HepG2 (cell line): ENCODE measurements around the gene ERBB4. TPM values are rescaled to one million over a fixed set of nuclear protein-coding genes. Genes with fewer than 3 reads are reported as not detected.

Experiments
- ATAC-seq: fragments of 200-7000 bp; cut with Tn5 transposase; 3 replicates; pipeline ENCODE4 v1.9.1; 2020; ENCODE audit warnings: mild to moderate bottlenecking, moderate library complexity
- BruUV-seq: library from RNA; stranded (reverse); fragments of 400-500 nt; replicated peaks from 2 replicates; lab custom pipeline; 2021; lab: Mats Ljungman, UMichigan
- CTCF ChIA-PET: fragments of 300-600 bp; formaldehyde crosslinking; extraction: SDS; loops from one replicate; lab custom pipeline; 2021; ENCODE audit warnings: low total read pairs, inconsistent platforms, low intra/inter-chr PET ratio; lab: Yijun Ruan, JAX
- POLR2A ChIA-PET: fragments of 350-600 bp; sonication (Branson Sonifier 250); formaldehyde crosslinking; loops from one replicate; lab custom pipeline; 2020; ENCODE audit warnings: antibody characterized with exemption, inconsistent platforms; lab: Yijun Ruan, JAX
- DNase-seq: peaks from one replicate; pipeline ENCODE4 v3.0.0-alpha.2; 2015; ENCODE audit warnings: low spot score
- FAIRE-seq: peaks from 3 replicates; lab custom pipeline; 2011; peaks lifted over from hg19 to GRCh38; lab: Jason Lieb, UNC
- H2AFZ ChIP-seq: one replicate; pipeline ENCODE4 v1.6.1; 2011; ENCODE audit warnings: low read length, inconsistent platforms
- H3K27ac ChIP-seq: fragments of 300-600 bp; 3 replicates; pipeline ENCODE4 v1.8.0; 2011; ENCODE audit warnings: mixed run types, mild to moderate bottlenecking, mixed read lengths, low read length, inconsistent platforms; ENCODE audit not compliant: insufficient read depth; ENCODE audit errors: extremely low read length
- H3K27me3 ChIP-seq, 2 experiments: fragments of 200-600 bp in 1 of 2; 2 replicates in 1 of 2; 3 replicates in 1 of 2; pipeline versions ENCODE4 v1.6.0 to v1.8.0; 2011; ENCODE audit warnings: low read length in 2 of 2, mild to moderate bottlenecking in 2 of 2, moderate library complexity in 2 of 2, inconsistent platforms in 1 of 2; ENCODE audit not compliant: insufficient read depth in 2 of 2, control insufficient read depth in 1 of 2
- H3K36me3 ChIP-seq, 2 experiments: fragments of 200-600 bp in 1 of 2; replicated peaks in 1 of 2; 2 replicates in 1 of 2; 3 replicates in 1 of 2; pipeline versions ENCODE4 v1.5.1 to v1.8.0; 2011; ENCODE audit warnings: low read length in 2 of 2, inconsistent platforms in 1 of 2; ENCODE audit not compliant: insufficient read depth in 2 of 2, control insufficient read depth in 1 of 2
- H3K4me1 ChIP-seq: 2 replicates; pipeline ENCODE4 v1.5.1; 2012; ENCODE audit warnings: low read length, inconsistent platforms; ENCODE audit not compliant: insufficient read depth
- H3K4me2 ChIP-seq: 2 replicates; pipeline ENCODE4 v1.6.0; 2011; ENCODE audit warnings: low read depth, low read length, inconsistent platforms
- H3K4me3 ChIP-seq, 3 experiments: fragments of 200-600 bp in 1 of 3; sonication (generic), shearing (Covaris generic) in 1 of 3; replicated peaks in 1 of 3; 2 replicates each; pipeline ENCODE4 v1.5.1; 2011 to 2016; ENCODE audit warnings: low read length in 3 of 3, inconsistent platforms in 2 of 3, low read depth in 2 of 3, mild to moderate bottlenecking in 2 of 3, control low read depth in 1 of 3, mixed read lengths in 1 of 3; ENCODE audit not compliant: insufficient read depth in 1 of 3
- H3K79me2 ChIP-seq: one replicate; pipeline ENCODE4 v1.6.1; 2011; ENCODE audit warnings: low read length, inconsistent platforms; ENCODE audit not compliant: insufficient read depth
- H3K9ac ChIP-seq: 2 replicates; pipeline ENCODE4 v1.6.0; 2011; ENCODE audit warnings: mild to moderate bottlenecking, low read depth, low read length, inconsistent platforms; ENCODE audit not compliant: insufficient read depth
- H3K9me3 ChIP-seq: 2 replicates; pipeline ENCODE4 v1.5.1; 2012; ENCODE audit warnings: mild to moderate bottlenecking, low read length
- H4K20me1 ChIP-seq: 2 replicates; pipeline ENCODE4 v1.6.0; 2011; ENCODE audit warnings: inconsistent platforms, mild to moderate bottlenecking, low read length, moderate library complexity; ENCODE audit not compliant: insufficient read depth
- AKAP8 ChIP-seq: sonication (generic); formaldehyde crosslinking; IDR thresholded peaks from 2 replicates; pipeline ENCODE4 v1.5.1; 2020; ENCODE audit warnings: mild to moderate bottlenecking, missing genetic modification reagents
- RNF219 ChIP-seq: sonication (generic); formaldehyde crosslinking; IDR thresholded peaks from 2 replicates; pipeline ENCODE4 v1.5.0; 2020; ENCODE audit warnings: mild to moderate bottlenecking, missing genetic modification reagents
- SALL1 ChIP-seq: sonication (generic); formaldehyde crosslinking; IDR thresholded peaks from 2 replicates; pipeline ENCODE4 v1.8.0; 2022; ENCODE audit warnings: mild to moderate bottlenecking, missing genetic modification reagents
- SAP130 ChIP-seq: IDR thresholded peaks from 2 replicates; pipeline ENCODE4 v1.6.1; 2016; ENCODE audit warnings: low read depth
- TFE3 ChIP-seq: IDR thresholded peaks from 2 replicates; pipeline ENCODE4 v1.6.1; 2016
- XRCC5 ChIP-seq: fragments of 200-400 bp; formaldehyde crosslinking; optimal IDR thresholded peaks from 2 replicates; pipeline ENCODE3; 2017; ENCODE audit warnings: mild to moderate bottlenecking, low read length
- ZBTB46 ChIP-seq: sonication (generic); formaldehyde crosslinking; IDR thresholded peaks from 2 replicates; pipeline ENCODE4 v1.4.0; 2020; ENCODE audit warnings: mild to moderate bottlenecking, missing genetic modification reagents, borderline replicate concordance
- ZNF205 ChIP-seq: IDR thresholded peaks from 2 replicates; pipeline ENCODE4 v1.6.1; 2018; ENCODE audit warnings: missing biosample characterization, missing genetic modification reagents
- ZNF543 ChIP-seq: sonication (generic); formaldehyde crosslinking; IDR thresholded peaks from 2 replicates; pipeline ENCODE4 v1.4.0; 2020; ENCODE audit warnings: mild to moderate bottlenecking, missing genetic modification reagents
- ZNF616 ChIP-seq: sonication (generic); formaldehyde crosslinking; IDR thresholded peaks from 2 replicates; pipeline ENCODE4 v1.5.0; 2020; ENCODE audit warnings: low read depth, mild to moderate bottlenecking, missing genetic modification reagents
- ZNF644 ChIP-seq: IDR thresholded peaks from 2 replicates; pipeline ENCODE4 v1.6.1; 2016; ENCODE audit warnings: low read depth
- WGBS: methylation state at CpG from one replicate; pipeline ENCODE4 v1.1.6; 2017; ENCODE audit warnings: low lambda C conversion rate; 5-methylcytosine and 5-hydroxymethylcytosine counted together
- in situ Hi-C: cut with HindIII; loops from 2 replicates; pipeline ENCODE4 v1.10.0; 2017; ENCODE audit warnings: low pct_unique_long_range_greater_than_20kb; ENCODE audit not compliant: extremely low pct_ligation_motif_present
- intact Hi-C: fragments of 100-400 bp; cut with micrococcal nuclease; formaldehyde crosslinking; loops from one replicate; pipeline ENCODE4 v1.10.0; 2022; ENCODE audit not compliant: unreplicated experiment
- polyA plus RNA-seq, 8 experiments: library from polyadenylated mRNA; depleted of rRNA in 3 of 8; stranded (reverse) in 7 of 8; unstranded in 1 of 8; fragments of >200 nt; fragmentation: Illumina TruSeq in 4 of 8; extraction: Trizol in 4 of 8; gene quantifications; 2 replicates each; pipeline versions ENCODE4 v1.2.1 to v1.2.3, GENCODE V29; 2011 to 2016; ENCODE audit warnings: low read depth in 4 of 8, missing spikeins in 1 of 8, mixed read lengths in 1 of 8; ENCODE audit not compliant: insufficient read depth in 1 of 8
- total RNA-seq, 5 experiments: library from RNA; depleted of rRNA; stranded (reverse); fragments of >200 nt; fragmentation: Illumina TruSeq; extraction: Trizol; gene quantifications; 2 replicates each; pipeline ENCODE4 v1.2.3, GENCODE V29; 2016; ENCODE audit warnings: low read depth in 1 of 5

Gene ERBB4
- total and polyA plus RNA-seq, 2 of the 13 experiments (the other 11 are each of a cell fraction or from before 2014, with no cell fraction given), result not detected

GRCh38 chr2:211407076-211407475, 1131.5 kb downstream of the ERBB4 start:
- TF ChIP-seq ZBTB46 (CRISPR knock-in tag) (no peak), XRCC5 (no peak), TFE3 (CRISPR knock-in tag) (no peak), ZNF644 (CRISPR knock-in tag) (no peak), SAP130 (CRISPR knock-in tag) (no peak), ZNF543 (no peak), ZNF205 (CRISPR knock-in tag) (no peak), SALL1 (no peak), AKAP8 (CRISPR knock-in tag) (no peak), RNF219 (CRISPR knock-in tag) (no peak), ZNF616 (CRISPR knock-in tag) (no peak)
- ATAC-seq, result no peak
- no peaks in the 10 kb centered on the region for H3K9me3 ChIP-seq
- H3K79me2 ChIP-seq, result no peaks in the 10 kb centered on the region
- H3K4me3 ChIP-seq, result no peak overlapping the region
- DNase-seq, result no peak
- in situ Hi-C loops, result no loop called here
- peaks cover 6% of the 10 kb centered on the region; the same call in 1 of the 2 replicates for H3K4me1 ChIP-seq
- CTCF ChIA-PET, result no interaction called here
- H3K4me2 ChIP-seq, result no peak overlapping the region
- no peak overlapping the region for H3K27ac ChIP-seq
- H4K20me1 ChIP-seq, result no peaks in the 10 kb centered on the region
- intact Hi-C loops, result no loop called here
- no TSS peak for BruUV-seq
- no peaks in the 10 kb centered on the region for H3K36me3 ChIP-seq
- no peak for FAIRE-seq
- H3K9ac ChIP-seq, result no peak overlapping the region
- no peak overlapping the region for H2AFZ ChIP-seq
- POLR2A ChIA-PET, result no interaction called here
- WGBS, result 15% methylated on average over 3 of the region's 3 CpGs
- no peaks in the 10 kb centered on the region for H3K27me3 ChIP-seq
